IMR-90 (cell line): ENCODE measurements around the gene ZNF362. TPM values are rescaled to one million over a fixed set of nuclear protein-coding genes. Genes with fewer than 3 reads are reported as not detected.

Experiments used
- ATAC-seq: fragments of 200-7000 bp; cut with Tn5 transposase; 2 replicates; pipeline ENCODE4 v1.9.1; 2020; ENCODE audit warnings: low read depth, mild to moderate bottlenecking, moderate library complexity
- BruUV-seq: library from RNA; stranded (reverse); fragments of 400-500 nt; replicated peaks from 2 replicates; lab custom pipeline; 2021; lab: Mats Ljungman, UMichigan
- CTCF ChIA-PET: fragments of 300-600 bp; formaldehyde crosslinking; extraction: SDS; loops from one replicate; lab custom pipeline; 2021; ENCODE audit warnings: antibody characterized with exemption; lab: Yijun Ruan, JAX
- POLR2A ChIA-PET: fragments of 300-600 bp; sonication (Branson Sonifier 250); formaldehyde crosslinking; loops from one replicate; lab custom pipeline; 2022; ENCODE audit warnings: antibody characterized with exemption; ENCODE audit not compliant: unreplicated experiment; lab: Charles Lee
- DNase-seq: peaks from one replicate; pipeline ENCODE4 v3.0.0; 2013
- H2AFZ ChIP-seq: replicated peaks from 2 replicates; pipeline ENCODE3; 2013; ENCODE audit warnings: low read length, mild to moderate bottlenecking; ENCODE audit not compliant: poor library complexity
- H2AK5ac ChIP-seq: 2 replicates; pipeline ENCODE4 v1.6.1; 2013; ENCODE audit warnings: low read depth, low read length, inconsistent platforms
- H2AK9ac ChIP-seq: replicated peaks from 2 replicates; pipeline ENCODE3; 2013; ENCODE audit warnings: mild to moderate bottlenecking, low read depth, low read length, moderate library complexity; ENCODE audit not compliant: poor library complexity
- H2BK120ac ChIP-seq: 2 replicates; pipeline ENCODE4 v1.6.1; 2013; ENCODE audit warnings: low read depth, low read length, inconsistent platforms
- H2BK15ac ChIP-seq: 3 replicates; pipeline ENCODE4 v1.6.1; 2013; ENCODE audit warnings: low read depth, low read length, inconsistent platforms
- H2BK20ac ChIP-seq: 2 replicates; pipeline ENCODE4 v1.6.1; 2013; ENCODE audit warnings: low read depth, mild to moderate bottlenecking, inconsistent platforms, low read length, moderate library complexity
- H2BK5ac ChIP-seq: 2 replicates; pipeline ENCODE4 v1.6.1; 2013; ENCODE audit warnings: mild to moderate bottlenecking, low read depth, low read length, inconsistent platforms; ENCODE audit not compliant: poor library complexity, severe bottlenecking
- H3K14ac ChIP-seq: replicated peaks from 2 replicates; pipeline ENCODE4 v1.6.1; 2013; ENCODE audit warnings: low read depth, low read length, inconsistent platforms
- H3K18ac ChIP-seq: 2 replicates; pipeline ENCODE4 v1.6.1; 2013; ENCODE audit warnings: low read depth, low read length, control low read depth
- H3K23ac ChIP-seq: 2 replicates; pipeline ENCODE4 v1.6.1; 2013; ENCODE audit warnings: low read depth, low read length, inconsistent platforms
- H3K27ac ChIP-seq: 2 replicates; pipeline ENCODE4 v1.5.1; 2013; ENCODE audit warnings: mild to moderate bottlenecking, control low read depth, low read length; ENCODE audit not compliant: insufficient read depth
- H3K27me3 ChIP-seq: 2 replicates; pipeline ENCODE4 v1.6.1; 2013; ENCODE audit warnings: low read length; ENCODE audit not compliant: control insufficient read depth, insufficient read depth
- H3K36me3 ChIP-seq: 2 replicates; pipeline ENCODE4 v1.6.1; 2013; ENCODE audit warnings: low read length, mixed read lengths; ENCODE audit not compliant: control insufficient read depth, insufficient read depth
- H3K4ac ChIP-seq: 2 replicates; pipeline ENCODE4 v1.6.1; 2013; ENCODE audit warnings: low read depth, low read length, inconsistent platforms
- H3K4me1 ChIP-seq: 2 replicates; pipeline ENCODE4 v1.6.1; 2013; ENCODE audit warnings: low read length, mixed read lengths; ENCODE audit not compliant: control insufficient read depth, insufficient read depth
- H3K4me2 ChIP-seq: 2 replicates; pipeline ENCODE4 v1.6.1; 2013; ENCODE audit warnings: low read depth, mild to moderate bottlenecking, control low read depth, low read length, moderate library complexity
- H3K4me3 ChIP-seq: 2 replicates; pipeline ENCODE4 v1.5.1; 2013; ENCODE audit warnings: low read depth, mild to moderate bottlenecking, control low read depth, low read length, moderate library complexity; ENCODE audit not compliant: insufficient read depth
- H3K56ac ChIP-seq: 2 replicates; pipeline ENCODE4 v1.6.1; 2013; ENCODE audit warnings: low read length, inconsistent platforms; ENCODE audit not compliant: insufficient read depth; ENCODE audit errors: extremely low read depth
- H3K79me1 ChIP-seq, 2 experiments: 2 replicates each; pipeline ENCODE4 v1.6.1; 2013; ENCODE audit warnings: low read length in 2 of 2, inconsistent platforms in 1 of 2, low read depth in 1 of 2
- H3K9ac ChIP-seq: 2 replicates; pipeline ENCODE4 v1.6.1; 2013; ENCODE audit warnings: low read depth, low read length, control low read depth
- H3K9me1 ChIP-seq: 2 replicates; pipeline ENCODE4 v1.6.1; 2013; ENCODE audit warnings: low read length, inconsistent platforms; ENCODE audit not compliant: insufficient read depth
- H3K9me3 ChIP-seq: 2 replicates; pipeline ENCODE4 v1.6.1; 2013; ENCODE audit warnings: low read length; ENCODE audit not compliant: control insufficient read depth, insufficient read depth
- H4K20me1 ChIP-seq: 2 replicates; pipeline ENCODE4 v1.6.1; 2013; ENCODE audit warnings: low read length, inconsistent platforms; ENCODE audit not compliant: insufficient read depth
- H4K5ac ChIP-seq: 2 replicates; pipeline ENCODE4 v1.6.1; 2013; ENCODE audit warnings: mild to moderate bottlenecking, low read depth, low read length, control low read depth
- H4K8ac ChIP-seq, 2 experiments: 2 replicates each; pipeline ENCODE4 v1.6.1; 2013; ENCODE audit warnings: low read depth in 2 of 2, low read length in 2 of 2, control low read depth in 1 of 2, inconsistent platforms in 1 of 2
- H4K91ac ChIP-seq: 2 replicates; pipeline ENCODE4 v1.6.1; 2013; ENCODE audit warnings: low read depth, low read length, inconsistent platforms; ENCODE audit not compliant: insufficient read depth
- CEBPB ChIP-seq: IDR thresholded peaks from 2 replicates; pipeline ENCODE4 v1.6.1; 2012; ENCODE audit warnings: low read depth, low read length, improper control_type of control experiment
- CHD1 ChIP-seq: IDR thresholded peaks from 2 replicates; pipeline ENCODE4 v1.6.1; 2012; ENCODE audit warnings: low read depth, low read length, improper control_type of control experiment
- CTCF ChIP-seq: conservative IDR thresholded peaks from 2 replicates; pipeline ENCODE4 v1.5.1; 2012; ENCODE audit warnings: mild to moderate bottlenecking, low read depth, low read length, improper control_type of control experiment
- MAZ ChIP-seq: IDR thresholded peaks from 2 replicates; pipeline ENCODE4 v1.6.1; 2012; ENCODE audit warnings: low read depth, mild to moderate bottlenecking, low read length, improper control_type of control experiment, moderate library complexity, borderline replicate concordance
- NFE2L2 ChIP-seq: fragments of 150-350 bp; IDR thresholded peaks from 2 replicates; pipeline ENCODE4 v1.6.1; 2016; ENCODE audit warnings: low read depth, mild to moderate bottlenecking, low read length
- RFX5 ChIP-seq: IDR thresholded peaks from 2 replicates; pipeline ENCODE4 v1.8.0; 2012; ENCODE audit warnings: low read depth, mild to moderate bottlenecking, low read length, moderate library complexity
- SMC3 ChIP-seq: fragments of 150-350 bp; IDR thresholded peaks from 2 replicates; pipeline ENCODE4 v1.6.1; 2016; ENCODE audit warnings: low read depth, mild to moderate bottlenecking, antibody characterized with exemption, low read length, moderate library complexity
- USF2 ChIP-seq: fragments of 150-350 bp; IDR thresholded peaks from 2 replicates; pipeline ENCODE4 v1.6.1; 2017; ENCODE audit warnings: mild to moderate bottlenecking, antibody characterized with exemption, low read length, low read depth
- WGBS, 2 experiments: methylation state at CpG; one replicate each; pipeline versions ENCODE4 v1.1.5 to v1.1.7; 2013; ENCODE audit warnings: missing lambda C conversion rate in 2 of 2; ENCODE audit not compliant: insufficient read length in 1 of 2; ENCODE audit errors: extremely low coverage in 2 of 2; 5-methylcytosine and 5-hydroxymethylcytosine counted together
- dilution Hi-C: fragments of 300-500 bp; cut with HindIII; formaldehyde crosslinking; loops from one replicate; pipeline ENCODE4 v1.14.3; 2018; ENCODE audit warnings: low sequenced_read_pairs; ENCODE audit not compliant: unreplicated experiment
- in situ Hi-C: fragments of 300-500 bp; cut with MboI; formaldehyde crosslinking; loops from 3 replicates; pipeline ENCODE4 v1.14.3; 2019; ENCODE audit warnings: low sequenced_read_pairs, inconsistent platforms, mixed read lengths
- intact Hi-C: fragments of 100-400 bp; cut with micrococcal nuclease; formaldehyde crosslinking; loops from 2 replicates; pipeline ENCODE4 v1.10.0; 2022
- polyA plus RNA-seq, 3 experiments: library from polyadenylated mRNA; depleted of rRNA; stranded (reverse); fragments of >200 nt; gene quantifications; 2 replicates each; pipeline ENCODE4 v1.2.3, GENCODE V29; 2012; ENCODE audit warnings: low replicate concordance in 1 of 3
- total RNA-seq: library from RNA; depleted of rRNA; stranded (reverse); fragments of >200 nt; gene quantifications from 2 replicates; pipeline ENCODE4 v1.2.3, GENCODE V29; 2012

The ZNF362 gene
- total and polyA plus RNA-seq, 2 of the 4 experiments (the other 2 are of a cell fraction) = 5.7 to 12.9 TPM

GRCh38 chr1:33257772-33258712 is 1.8 kb downstream of the ZNF362 start:
- peak overlapping the region; percentile 60; the same call in 1 of the 3 replicates for H2BK15ac ChIP-seq
- peak overlapping the region; percentile 70 to 89 for H4K8ac ChIP-seq
- no TSS peak for BruUV-seq
- peak overlapping the region; percentile 59 for H3K4me3 ChIP-seq
- H4K91ac ChIP-seq = peak overlapping the region; percentile 96
- peak overlapping the region; percentile 59 for H4K5ac ChIP-seq
- 100% methylated on average over 1 of the region's 19 CpGs; no CpG with 5 or more reads in 1 of the 2 experiments for WGBS, 2 experiments
- peak overlapping the region; percentile 62; the same call in 1 of the 2 replicates for H3K18ac ChIP-seq
- peaks cover 19% of the 10 kb centered on the region for H4K20me1 ChIP-seq
- no peaks in the 10 kb centered on the region for H3K27me3 ChIP-seq
- H3K9me1 ChIP-seq = peaks cover 42% of the 10 kb centered on the region
- H2BK20ac ChIP-seq = no peak overlapping the region; the same call in 1 of the 2 replicates
- peak; percentile 20 for DNase-seq
- ATAC-seq = peak; percentile 1; the same call in 1 of the 2 replicates
- H3K9me3 ChIP-seq = no peaks in the 10 kb centered on the region
- peaks cover 37 to 53% of the 10 kb centered on the region in 2 experiments for H3K79me1 ChIP-seq
- peak overlapping the region; percentile 95 for H2AK5ac ChIP-seq
- peak overlapping the region; percentile 70 for H3K4me2 ChIP-seq
- intact Hi-C loops (loop anchor here (1.0 to 5.0 kb wide), 2 partner anchors 77 to 161 kb away; no protein-coding TSS in a partner anchor), in situ Hi-C loops (no loop called here), dilution Hi-C loops (no loop called here)
- peak overlapping the region; percentile 57 for H3K23ac ChIP-seq
- peak overlapping the region; percentile 71 for H2BK120ac ChIP-seq
- H2BK5ac ChIP-seq = peak overlapping the region; percentile 78
- ChIA-PET POLR2A (interaction anchor here (0.6 kb wide), 2 partner anchors 48 to 1720 kb away, joined by 4 to 7 read pairs; no protein-coding TSS in a partner anchor), CTCF (interaction anchor here (0.6 kb wide), 1 partner anchor 204 kb away, joined by 4 read pairs; no protein-coding TSS in a partner anchor)
- TF ChIP-seq MAZ (no peak), USF2 (no peak), NFE2L2 (no peak), RFX5 (no peak), CEBPB (no peak), CTCF (no peak), SMC3 (no peak), CHD1 (no peak)
- H3K4ac ChIP-seq = peak overlapping the region; percentile 91
- peak overlapping the region; percentile 84 for H3K14ac ChIP-seq
- H3K9ac ChIP-seq = peak overlapping the region; percentile 94
- H2AK9ac ChIP-seq = peak overlapping the region; percentile 93
- peaks cover 5% of the 10 kb centered on the region for H3K36me3 ChIP-seq
- peak overlapping the region; percentile 90 for H3K56ac ChIP-seq
- H3K4me1 ChIP-seq = peaks cover 15% of the 10 kb centered on the region
- peak overlapping the region; percentile 86 for H3K27ac ChIP-seq
- peak overlapping the region; percentile 77 for H2AFZ ChIP-seq
